Liver (tissue), 9 donors: ENCODE measurements around the gene CDH18. TPM values are rescaled to one million over a fixed set of nuclear protein-coding genes. Genes with fewer than 3 reads are reported as not detected.

Experiments used
- DNase-seq: peaks from one replicate; pipeline ENCODE4 v3.0.0-alpha.2; 2017; ENCODE audit warnings: low spot score
- H3K27ac ChIP-seq, 2 donors: one replicate each; pipeline ENCODE4 v1.7.0; 2013; ENCODE audit warnings: inconsistent platforms in 2 of 2, low read length in 2 of 2, control low read depth in 1 of 2, low read depth in 1 of 2, mild to moderate bottlenecking in 1 of 2
- H3K27me3 ChIP-seq, 4 donors: one replicate each; pipeline versions ENCODE4 v1.6.1 to v1.7.0; 2013; ENCODE audit warnings: low read length in 3 of 4, inconsistent platforms in 1 of 4, mild to moderate bottlenecking in 1 of 4, moderate library complexity in 1 of 4; ENCODE audit not compliant: control insufficient read depth in 4 of 4, insufficient read depth in 4 of 4
- H3K36me3 ChIP-seq, 4 donors: one replicate each; pipeline versions ENCODE4 v1.6.1 to v1.7.0; 2013; ENCODE audit warnings: low read length in 3 of 4, mild to moderate bottlenecking in 3 of 4, low read depth in 1 of 4, moderate library complexity in 1 of 4; ENCODE audit not compliant: control insufficient read depth in 4 of 4, insufficient read depth in 3 of 4
- H3K4me1 ChIP-seq, 4 donors: one replicate each; pipeline versions ENCODE4 v1.6.1 to v1.7.0; 2013; ENCODE audit warnings: low read length in 3 of 4, mild to moderate bottlenecking in 3 of 4, moderate library complexity in 1 of 4; ENCODE audit not compliant: control insufficient read depth in 4 of 4, insufficient read depth in 4 of 4
- H3K4me3 ChIP-seq, 3 donors: one replicate each; pipeline versions ENCODE4 v1.6.1 to v1.7.0; 2013; ENCODE audit warnings: low read length in 3 of 3, control low read depth in 1 of 3, low read depth in 1 of 3, mild to moderate bottlenecking in 1 of 3
- H3K9ac ChIP-seq, 2 donors: one replicate each; pipeline ENCODE4 v1.7.0; 2013; ENCODE audit warnings: low read length in 2 of 2, mild to moderate bottlenecking in 2 of 2, moderate library complexity in 2 of 2, control low read depth in 1 of 2, low read depth in 1 of 2
- H3K9me3 ChIP-seq, 4 donors: one replicate each; pipeline versions ENCODE4 v1.6.1 to v1.7.0; 2013; ENCODE audit warnings: low read length in 3 of 4; ENCODE audit not compliant: control insufficient read depth in 4 of 4
- FOXA1 ChIP-seq: IDR thresholded peaks from 2 replicates; pipeline ENCODE4 v1.6.1; 2016; ENCODE audit warnings: antibody characterized with exemption
- FOXA2 ChIP-seq: IDR thresholded peaks from 2 replicates; pipeline ENCODE4 v1.6.1; 2016; ENCODE audit warnings: antibody characterized with exemption
- GABPA ChIP-seq, 2 donors: IDR thresholded peaks in 1 of 2; conservative IDR thresholded peaks in 1 of 2; 2 replicates each; pipeline ENCODE4 v1.6.1; 2016; ENCODE audit warnings: antibody characterized with exemption in 2 of 2, mild to moderate bottlenecking in 1 of 2, moderate library complexity in 1 of 2
- HNF4A ChIP-seq, 2 donors: conservative IDR thresholded peaks; 2 replicates each; pipeline ENCODE4 v1.6.1; 2016; ENCODE audit warnings: antibody characterized with exemption in 2 of 2, mild to moderate bottlenecking in 2 of 2
- HNF4G ChIP-seq: IDR thresholded peaks from 2 replicates; pipeline ENCODE4 v1.6.1; 2016; ENCODE audit warnings: antibody characterized with exemption
- NR2F2 ChIP-seq: IDR thresholded peaks from 2 replicates; pipeline ENCODE4 v1.6.1; 2016; ENCODE audit warnings: antibody characterized with exemption
- REST ChIP-seq: IDR thresholded peaks from 2 replicates; pipeline ENCODE4 v1.6.1; 2016; ENCODE audit warnings: antibody characterized with exemption, mild to moderate bottlenecking
- RXRA ChIP-seq, 2 donors: IDR thresholded peaks; 2 replicates each; pipeline ENCODE4 v1.6.1; 2017 to 2018; ENCODE audit warnings: antibody characterized with exemption in 2 of 2, mild to moderate bottlenecking in 1 of 2
- SP1 ChIP-seq: IDR thresholded peaks from 2 replicates; pipeline ENCODE4 v1.6.1; 2018; ENCODE audit warnings: antibody characterized with exemption, mild to moderate bottlenecking
- TAF1 ChIP-seq: conservative IDR thresholded peaks from 2 replicates; pipeline ENCODE4 v1.6.1; 2016; ENCODE audit warnings: antibody characterized with exemption, mild to moderate bottlenecking
- YY1 ChIP-seq: IDR thresholded peaks from 2 replicates; pipeline ENCODE4 v1.6.1; 2016; ENCODE audit warnings: antibody characterized with exemption, mild to moderate bottlenecking
- WGBS: extraction: QIAGEN DNeasy Blood & Tissue Kit; methylation state at CpG from one replicate; pipeline ENCODE4 v1.1.7; 2013; 5-methylcytosine and 5-hydroxymethylcytosine counted together
- polyA plus RNA-seq, 2 donors: library from polyadenylated mRNA; stranded (reverse) in 1 of 2; unstranded in 1 of 2; fragments of 200-250 nt in 1 of 2; fragments of >200 nt in 1 of 2; fragmentation: Nextera tagmentation in 1 of 2; extraction: Ambion mirVana in 1 of 2; gene quantifications; one replicate each; pipeline versions ENCODE4 v1.2.1 to v1.2.3, GENCODE V29; 2013 to 2015
- total RNA-seq, 2 donors: library from RNA; depleted of rRNA; stranded (reverse); fragments of >200 nt; gene quantifications; one replicate each; pipeline ENCODE4 v1.2.3, GENCODE V29; 2014
- TF ChIP-seq, protein P1 (sequence below): IDR thresholded peaks from 2 replicates; pipeline ENCODE4 v1.6.1; 2016; ENCODE audit warnings: antibody characterized with exemption
- TF ChIP-seq, protein P2 (sequence below): IDR thresholded peaks from 2 replicates; pipeline ENCODE4 v1.6.1; 2016; ENCODE audit warnings: antibody characterized with exemption
- TF ChIP-seq, protein P3 (sequence below): IDR thresholded peaks from 2 replicates; pipeline ENCODE4 v1.6.1; 2016; ENCODE audit warnings: antibody characterized with exemption
- TF ChIP-seq, protein P4 (sequence below): fragments of 150-350 bp; IDR thresholded peaks from 2 replicates; pipeline ENCODE4 v1.5.1; 2017; ENCODE audit warnings: improper control_type of control experiment, low read depth, low read length; ENCODE audit not compliant: missing input control
- donor health status: healthy.
- donor health status: healthy.
- donor health status: healthy.
- donor health status: healthy.
- donor health status: healthy.

The CDH18 gene
- total and polyA plus RNA-seq, 4 donors = 0.19 TPM; not detected in 3

DNA sequence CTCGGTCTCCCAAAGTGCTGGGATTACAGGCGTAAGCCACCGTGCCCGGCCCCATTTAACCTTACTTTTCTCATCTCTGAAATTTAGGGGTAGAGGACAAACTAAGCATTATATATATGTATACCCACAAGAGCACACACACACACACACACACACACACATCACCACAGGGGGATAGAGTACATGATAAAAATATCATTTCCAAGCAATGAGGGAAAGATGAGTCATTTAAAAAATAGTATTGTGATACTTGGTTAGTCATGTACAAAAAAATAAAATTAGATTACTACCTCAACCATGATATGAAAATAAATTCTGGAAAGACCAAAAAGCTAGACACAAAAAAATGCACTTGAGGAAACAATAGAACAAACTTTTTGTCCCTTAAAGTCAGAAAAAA, 67.2 kb downstream of the CDH18 start:
- no peak overlapping the region for H3K27ac ChIP-seq
- H3K9me3 ChIP-seq = no peaks in the 10 kb centered on the region
- H3K9ac ChIP-seq = no peak overlapping the region
- WGBS = 91% methylated on average over 4 of the region's 4 CpGs
- no peaks in the 10 kb centered on the region for H3K36me3 ChIP-seq
- no peak overlapping the region for H3K4me3 ChIP-seq
- H3K27me3 ChIP-seq = peaks cover 0 to 4% (median 0%) of the 10 kb centered on the region in 4 donors
- no peak for DNase-seq
- H3K4me1 ChIP-seq = no peaks in the 10 kb centered on the region
- TF ChIP-seq FOXA1 = no peak
- no peak for TF ChIP-seq YY1

- no peaks in the 10 kb centered on the region for H3K4me1 ChIP-seq
- WGBS = 70% methylated on average over 3 of the region's 3 CpGs
- TF ChIP-seq NR2F2 (no peak), HNF4G (no peak), REST (no peak), FOXA1 (no peak), SP1 (no peak), YY1 (no peak), HNF4A (conservative IDR thresholded peaks at IDR 0.05) (no peak)
- TF ChIP-seq, protein P1, sequence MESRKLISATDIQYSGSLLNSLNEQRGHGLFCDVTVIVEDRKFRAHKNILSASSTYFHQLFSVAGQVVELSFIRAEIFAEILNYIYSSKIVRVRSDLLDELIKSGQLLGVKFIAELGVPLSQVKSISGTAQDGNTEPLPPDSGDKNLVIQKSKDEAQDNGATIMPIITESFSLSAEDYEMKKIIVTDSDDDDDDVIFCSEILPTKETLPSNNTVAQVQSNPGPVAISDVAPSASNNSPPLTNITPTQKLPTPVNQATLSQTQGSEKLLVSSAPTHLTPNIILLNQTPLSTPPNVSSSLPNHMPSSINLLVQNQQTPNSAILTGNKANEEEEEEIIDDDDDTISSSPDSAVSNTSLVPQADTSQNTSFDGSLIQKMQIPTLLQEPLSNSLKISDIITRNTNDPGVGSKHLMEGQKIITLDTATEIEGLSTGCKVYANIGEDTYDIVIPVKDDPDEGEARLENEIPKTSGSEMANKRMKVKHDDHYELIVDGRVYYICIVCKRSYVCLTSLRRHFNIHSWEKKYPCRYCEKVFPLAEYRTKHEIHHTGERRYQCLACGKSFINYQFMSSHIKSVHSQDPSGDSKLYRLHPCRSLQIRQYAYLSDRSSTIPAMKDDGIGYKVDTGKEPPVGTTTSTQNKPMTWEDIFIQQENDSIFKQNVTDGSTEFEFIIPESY = no peak
- TF ChIP-seq, protein P2, sequence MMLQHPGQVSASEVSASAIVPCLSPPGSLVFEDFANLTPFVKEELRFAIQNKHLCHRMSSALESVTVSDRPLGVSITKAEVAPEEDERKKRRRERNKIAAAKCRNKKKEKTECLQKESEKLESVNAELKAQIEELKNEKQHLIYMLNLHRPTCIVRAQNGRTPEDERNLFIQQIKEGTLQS = no peak
- TF ChIP-seq, protein P3, sequence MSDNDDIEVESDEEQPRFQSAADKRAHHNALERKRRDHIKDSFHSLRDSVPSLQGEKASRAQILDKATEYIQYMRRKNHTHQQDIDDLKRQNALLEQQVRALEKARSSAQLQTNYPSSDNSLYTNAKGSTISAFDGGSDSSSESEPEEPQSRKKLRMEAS = no peak
- no peak overlapping the region for H3K9ac ChIP-seq
- H3K27me3 ChIP-seq = peaks cover 0 to 4% (median 0%) of the 10 kb centered on the region in 4 donors
- H3K36me3 ChIP-seq = no peaks in the 10 kb centered on the region
- DNase-seq = no peak
- no peaks in the 10 kb centered on the region for H3K9me3 ChIP-seq
- H3K4me3 ChIP-seq = no peak overlapping the region
- H3K27ac ChIP-seq = no peak overlapping the region
Measured at GRCh38 chr5:19918780-19919179, 69.2 kb downstream of the CDH18 start.

DNA sequence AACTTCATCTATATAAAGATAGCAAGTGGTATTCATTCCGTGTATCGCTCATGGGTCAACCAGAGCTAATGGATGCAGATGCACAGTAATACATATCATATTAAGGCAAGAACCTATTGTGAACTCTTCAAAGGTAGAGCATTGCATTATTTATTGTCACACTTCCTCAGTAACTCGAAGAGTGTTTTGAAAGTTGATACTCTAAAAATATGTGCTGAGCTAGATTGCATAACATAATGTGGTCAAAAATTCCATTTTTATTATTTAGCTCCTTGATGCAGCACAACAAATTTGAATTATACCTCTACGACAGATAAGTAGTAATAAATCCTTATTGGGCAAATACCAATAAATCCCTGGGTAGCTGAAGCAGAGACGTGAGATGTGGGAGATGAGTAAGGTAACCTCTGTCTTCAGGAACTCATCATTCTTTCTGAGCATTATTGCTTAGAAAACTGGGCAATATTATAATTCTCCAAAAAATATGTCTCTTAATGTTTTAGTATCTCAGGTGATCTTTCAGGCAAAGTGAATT, 70.3 kb downstream of the CDH18 start:
- DNase-seq = no peak
- TF ChIP-seq TAF1 (no peak), GABPA (IDR thresholded peaks at IDR 0.05 in 1 of 2, conservative IDR thresholded peaks at IDR 0.05 in 1 of 2) (no peak), SP1 (no peak), HNF4G (no peak), NR2F2 (no peak), FOXA2 (no peak), RXRA (IDR thresholded peaks at IDR 0.05) (no peak)
- TF ChIP-seq, protein P4, sequence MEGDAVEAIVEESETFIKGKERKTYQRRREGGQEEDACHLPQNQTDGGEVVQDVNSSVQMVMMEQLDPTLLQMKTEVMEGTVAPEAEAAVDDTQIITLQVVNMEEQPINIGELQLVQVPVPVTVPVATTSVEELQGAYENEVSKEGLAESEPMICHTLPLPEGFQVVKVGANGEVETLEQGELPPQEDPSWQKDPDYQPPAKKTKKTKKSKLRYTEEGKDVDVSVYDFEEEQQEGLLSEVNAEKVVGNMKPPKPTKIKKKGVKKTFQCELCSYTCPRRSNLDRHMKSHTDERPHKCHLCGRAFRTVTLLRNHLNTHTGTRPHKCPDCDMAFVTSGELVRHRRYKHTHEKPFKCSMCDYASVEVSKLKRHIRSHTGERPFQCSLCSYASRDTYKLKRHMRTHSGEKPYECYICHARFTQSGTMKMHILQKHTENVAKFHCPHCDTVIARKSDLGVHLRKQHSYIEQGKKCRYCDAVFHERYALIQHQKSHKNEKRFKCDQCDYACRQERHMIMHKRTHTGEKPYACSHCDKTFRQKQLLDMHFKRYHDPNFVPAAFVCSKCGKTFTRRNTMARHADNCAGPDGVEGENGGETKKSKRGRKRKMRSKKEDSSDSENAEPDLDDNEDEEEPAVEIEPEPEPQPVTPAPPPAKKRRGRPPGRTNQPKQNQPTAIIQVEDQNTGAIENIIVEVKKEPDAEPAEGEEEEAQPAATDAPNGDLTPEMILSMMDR = no peak
- TF ChIP-seq, protein P1 = no peak
- WGBS = 71% methylated on average over 5 of the region's 5 CpGs
- no peaks in the 10 kb centered on the region for H3K36me3 ChIP-seq
- H3K9me3 ChIP-seq = no peaks in the 10 kb centered on the region
- H3K27me3 ChIP-seq = peaks cover 0 to 4% (median 0%) of the 10 kb centered on the region in 4 donors
- H3K9ac ChIP-seq = no peak overlapping the region
- no peaks in the 10 kb centered on the region for H3K4me1 ChIP-seq
- no peak overlapping the region for H3K27ac ChIP-seq
- no peak overlapping the region for H3K4me3 ChIP-seq
